Endothelial cell of umbilical vein (primary cell): Measurements from ENCODE around the gene PARP12. TPM values are rescaled to one million over a fixed set of nuclear protein-coding genes. Genes with fewer than 3 reads are reported as not detected.

Source experiments
- BruUV-seq: library from RNA; stranded (reverse); fragments of 400-500 nt; replicated peaks from 2 replicates; lab custom pipeline; 2021; lab: Mats Ljungman, UMichigan
- CTCF ChIA-PET: fragments of 300-600, 350-600 bp; sonication (Branson Sonifier 250); formaldehyde crosslinking; loops from one replicate; lab custom pipeline; 2021; ENCODE audit warnings: antibody characterized with exemption, inconsistent platforms; lab: Charles Lee
- POLR2A ChIA-PET: fragments of 300-600, 350-600 bp; sonication (Branson Sonifier 250); formaldehyde crosslinking; loops from one replicate; lab custom pipeline; 2021; ENCODE audit warnings: antibody characterized with exemption, inconsistent platforms; lab: Charles Lee
- DNase-seq: peaks from one replicate; pipeline ENCODE4 v3.0.0-alpha.2; 2011; ENCODE audit warnings: low read depth, low spot score
- FAIRE-seq: peaks from 2 replicates; lab custom pipeline; 2011; peaks lifted over from hg19 to GRCh38; lab: Jason Lieb, UNC
- H2AFZ ChIP-seq: 2 replicates; pipeline ENCODE4 v1.6.0; 2012; ENCODE audit warnings: low read depth, low read length, control low read depth, inconsistent platforms
- H3K27ac ChIP-seq: 2 replicates; pipeline ENCODE4 v1.5.1; 2011; ENCODE audit warnings: low read depth, mild to moderate bottlenecking, control low read depth, low read length, moderate library complexity; ENCODE audit not compliant: insufficient read depth
- H3K27me3 ChIP-seq, 2 experiments: 2 replicates each; pipeline versions ENCODE4 v1.6.0 to v1.6.1; 2011; ENCODE audit warnings: low read length in 2 of 2, mixed read lengths in 1 of 2; ENCODE audit not compliant: control insufficient read depth in 2 of 2, insufficient read depth in 2 of 2
- H3K36me3 ChIP-seq, 2 experiments: 2 replicates in 1 of 2; 3 replicates in 1 of 2; pipeline ENCODE4 v1.5.1; 2011; ENCODE audit warnings: low read length in 2 of 2, mild to moderate bottlenecking in 1 of 2, moderate library complexity in 1 of 2; ENCODE audit not compliant: control insufficient read depth in 2 of 2, insufficient read depth in 2 of 2; ENCODE audit errors: extremely low read depth in 1 of 2
- H3K4me1 ChIP-seq: 3 replicates; pipeline ENCODE4 v1.5.1; 2011; ENCODE audit warnings: mild to moderate bottlenecking, low read length; ENCODE audit not compliant: control insufficient read depth, insufficient read depth; ENCODE audit errors: extremely low read depth
- H3K4me2 ChIP-seq: 2 replicates; pipeline ENCODE4 v1.6.1; 2011; ENCODE audit warnings: low read length, control low read depth, mixed read lengths; ENCODE audit not compliant: insufficient read depth
- H3K4me3 ChIP-seq, 3 experiments: fragments of 200-600 bp in 1 of 3; sonication (generic), shearing (Covaris generic) in 1 of 3; replicated peaks in 1 of 3; 2 replicates each; pipeline ENCODE4 v1.5.1; 2011 to 2016; ENCODE audit warnings: control low read depth in 3 of 3, low read length in 3 of 3, mild to moderate bottlenecking in 2 of 3, inconsistent platforms in 1 of 3, low read depth in 1 of 3, moderate library complexity in 1 of 3; ENCODE audit not compliant: insufficient read depth in 1 of 3
- H3K79me2 ChIP-seq: 2 replicates; pipeline ENCODE4 v1.6.0; 2012; ENCODE audit warnings: low read length, inconsistent platforms; ENCODE audit not compliant: control insufficient read depth, insufficient read depth
- H3K9ac ChIP-seq: replicated peaks from 2 replicates; pipeline ENCODE3; 2011; ENCODE audit warnings: low read length, control low read depth; ENCODE audit not compliant: insufficient read depth; ENCODE audit errors: extremely low read depth
- H3K9me1 ChIP-seq: replicated peaks from 3 replicates; pipeline ENCODE4 v1.6.0; 2011; ENCODE audit warnings: mild to moderate bottlenecking, low read length; ENCODE audit not compliant: control insufficient read depth, insufficient read depth; ENCODE audit errors: extremely low read depth
- H3K9me3 ChIP-seq: replicated peaks from 2 replicates; pipeline ENCODE4 v1.5.1; 2012; ENCODE audit warnings: low read length, inconsistent platforms; ENCODE audit not compliant: control insufficient read depth, insufficient read depth
- H4K20me1 ChIP-seq: replicated peaks from 2 replicates; pipeline ENCODE3; 2011; ENCODE audit warnings: mild to moderate bottlenecking, low read length; ENCODE audit not compliant: control insufficient read depth, insufficient read depth; ENCODE audit errors: extremely low read depth
- CTCF ChIP-seq, 2 donors: IDR thresholded peaks; 1 replicate in 1 of 2; 2 replicates in 1 of 2; pipeline ENCODE4 v1.5.1; 2011; ENCODE audit warnings: low read length in 2 of 2, mild to moderate bottlenecking in 2 of 2, moderate library complexity in 2 of 2, control low read depth in 1 of 2, inconsistent platforms in 1 of 2, low read depth in 1 of 2; ENCODE audit not compliant: insufficient read depth in 1 of 2; ENCODE audit errors: extremely low read depth in 1 of 2
- EZH2 ChIP-seq: IDR thresholded peaks from 2 replicates; pipeline ENCODE4 v1.6.1; 2012; ENCODE audit warnings: borderline replicate concordance, low read depth, mild to moderate bottlenecking, moderate library complexity, low read length, inconsistent platforms; ENCODE audit not compliant: severe bottlenecking
- FOS ChIP-seq: IDR thresholded peaks from 2 replicates; pipeline ENCODE4 v1.6.1; 2011; ENCODE audit warnings: mild to moderate bottlenecking, low read length, moderate library complexity, borderline replicate concordance; ENCODE audit not compliant: insufficient read depth
- GATA2 ChIP-seq: IDR thresholded peaks from 2 replicates; pipeline ENCODE4 v1.7.0; 2011; ENCODE audit warnings: low read depth, mild to moderate bottlenecking, moderate library complexity, mixed read lengths, low read length; ENCODE audit not compliant: insufficient read length, insufficient read depth
- JUN ChIP-seq: IDR thresholded peaks from 2 replicates; pipeline ENCODE4 v1.6.1; 2011; ENCODE audit warnings: borderline replicate concordance, low read depth; ENCODE audit not compliant: insufficient read length, insufficient read depth
- MAX ChIP-seq: IDR thresholded peaks from 2 replicates; pipeline ENCODE4 v1.6.1; 2011; ENCODE audit not compliant: insufficient read depth, insufficient read length
- MYC ChIP-seq: IDR thresholded peaks from one replicate; pipeline ENCODE4 v1.6.1; 2011; ENCODE audit warnings: mild to moderate bottlenecking, low read depth, low read length
- POLR2A ChIP-seq: IDR thresholded peaks from 2 replicates; pipeline ENCODE4 v1.6.1; 2012; ENCODE audit warnings: low read depth, mild to moderate bottlenecking, control low read depth, low read length
- POLR2AphosphoS5 ChIP-seq: IDR thresholded peaks from 2 replicates; pipeline ENCODE4 v1.6.1; 2012; ENCODE audit warnings: low read depth, mild to moderate bottlenecking, control low read depth, low read length, moderate library complexity; ENCODE audit not compliant: insufficient read depth
- dilution Hi-C: fragments of 300-500 bp; cut with MboI; formaldehyde crosslinking; loops from one replicate; pipeline ENCODE4 v1.15.0; 2019; ENCODE audit warnings: low sequenced_read_pairs; ENCODE audit not compliant: extremely low pct_ligation_motif_present
- intact Hi-C: fragments of 100-400 bp; cut with micrococcal nuclease; formaldehyde crosslinking; loops from one replicate; pipeline ENCODE4 v1.10.0; 2022
- polyA plus RNA-seq, 4 experiments: library from polyadenylated mRNA; depleted of rRNA in 3 of 4; stranded (reverse) in 3 of 4; unstranded in 1 of 4; fragments of >200 nt; gene quantifications; 2 replicates each; pipeline versions ENCODE4 v1.2.1 to v1.2.3, GENCODE V29; 2011 to 2012; ENCODE audit warnings: missing spikeins in 1 of 4
- total RNA-seq: library from RNA; stranded (reverse); gene quantifications from 2 replicates; pipeline ENCODE4 v1.2.3, GENCODE V29; 2021

Gene PARP12
- total and polyA plus RNA-seq, 2 donors (not counting 3 experiments of a cell fraction or from before 2014, with no cell fraction given) = 65.4 to 83.2 TPM

GRCh38 chr7:140051820-140052219, 10.9 kb downstream of the PARP12 start:
- H2AFZ ChIP-seq = no peak overlapping the region
- H3K4me3 ChIP-seq = no peak overlapping the region
- no peak overlapping the region for H3K9ac ChIP-seq
- no peak overlapping the region for H3K4me2 ChIP-seq
- dilution Hi-C loops (no loop called here), intact Hi-C loops (no loop called here)
- ChIA-PET POLR2A (no interaction called here), CTCF (no interaction called here)
- H3K27ac ChIP-seq = no peak overlapping the region
- H3K79me2 ChIP-seq = peaks cover 2% of the 10 kb centered on the region
- BruUV-seq = no TSS peak
- peaks cover 24% of the 10 kb centered on the region for H3K4me1 ChIP-seq
- no peaks in the 10 kb centered on the region for H3K9me1 ChIP-seq
- H3K9me3 ChIP-seq = no peaks in the 10 kb centered on the region
- DNase-seq (no peak), FAIRE-seq (no peak)
- no peaks in the 10 kb centered on the region for H3K27me3 ChIP-seq
- no peak for TF ChIP-seq EZH2
- TF ChIP-seq MYC = no peak
- no peak for TF ChIP-seq JUN
- TF ChIP-seq CTCF (IDR thresholded peaks at IDR 0.05; ENCODE audit: extremely low read depth in 1 of 2, insufficient read depth in 1 of 2, low read depth in 1 of 2, low read length in 2 of 2) = no peak
- no peak for TF ChIP-seq POLR2A
- TF ChIP-seq GATA2 = no peak
- H4K20me1 ChIP-seq = no peaks in the 10 kb centered on the region
- peaks cover 8 to 9% of the 10 kb centered on the region in 2 experiments for H3K36me3 ChIP-seq

- TF ChIP-seq CTCF (IDR thresholded peaks at IDR 0.05; ENCODE audit: extremely low read depth in 1 of 2, insufficient read depth in 1 of 2, low read depth in 1 of 2, low read length in 2 of 2) = no peak
- no peak for TF ChIP-seq EZH2
- no peak for TF ChIP-seq MAX
- TF ChIP-seq GATA2 = no peak
- TF ChIP-seq POLR2AphosphoS5 = no peak
- no peak for TF ChIP-seq JUN
- no peak for TF ChIP-seq MYC
- no peak for TF ChIP-seq FOS
- no peak for TF ChIP-seq POLR2A
- Histone ChIP-seq H2AFZ (peak overlapping the region; percentile 69), H3K4me3 (peak overlapping the region in 1 of 3 experiments; percentile 1), H3K4me2 (peak overlapping the region; percentile 60), H3K27ac (peak overlapping the region; percentile 72), H3K4me1 (peaks cover 24% of the 10 kb centered on the region), H4K20me1 (no peaks in the 10 kb centered on the region), H3K79me2 (no peaks in the 10 kb centered on the region), H3K9me3 (no peaks in the 10 kb centered on the region), H3K27me3 (no peaks in the 10 kb centered on the region), H3K9ac (peak overlapping the region; percentile 56), H3K9me1 (no peaks in the 10 kb centered on the region), H3K36me3 (peaks cover 8 to 12% of the 10 kb centered on the region in 2 experiments)
- CTCF ChIA-PET = interaction anchor here (2.5 kb wide), 1 partner anchor 9 kb away, joined by 6 read pairs; no protein-coding TSS in a partner anchor
- dilution Hi-C loops (no loop called here), intact Hi-C loops (no loop called here)
- DNase-seq = no peak
- BruUV-seq = no TSS peak
- POLR2A ChIA-PET = interaction anchor here (1.3 kb wide), 1 partner anchor 10 kb away, joined by 5 read pairs; no protein-coding TSS in a partner anchor
- FAIRE-seq = no peak
Measured at GRCh38 chr7:140050100-140050499, 12.7 kb downstream of the PARP12 start.
